ENCODE results near the gene HM13.

GRCh38 chr20:31580706-31581105 is 66.5 kb downstream of the HM13 start:
- TF ChIP-seq, protein P1, sequence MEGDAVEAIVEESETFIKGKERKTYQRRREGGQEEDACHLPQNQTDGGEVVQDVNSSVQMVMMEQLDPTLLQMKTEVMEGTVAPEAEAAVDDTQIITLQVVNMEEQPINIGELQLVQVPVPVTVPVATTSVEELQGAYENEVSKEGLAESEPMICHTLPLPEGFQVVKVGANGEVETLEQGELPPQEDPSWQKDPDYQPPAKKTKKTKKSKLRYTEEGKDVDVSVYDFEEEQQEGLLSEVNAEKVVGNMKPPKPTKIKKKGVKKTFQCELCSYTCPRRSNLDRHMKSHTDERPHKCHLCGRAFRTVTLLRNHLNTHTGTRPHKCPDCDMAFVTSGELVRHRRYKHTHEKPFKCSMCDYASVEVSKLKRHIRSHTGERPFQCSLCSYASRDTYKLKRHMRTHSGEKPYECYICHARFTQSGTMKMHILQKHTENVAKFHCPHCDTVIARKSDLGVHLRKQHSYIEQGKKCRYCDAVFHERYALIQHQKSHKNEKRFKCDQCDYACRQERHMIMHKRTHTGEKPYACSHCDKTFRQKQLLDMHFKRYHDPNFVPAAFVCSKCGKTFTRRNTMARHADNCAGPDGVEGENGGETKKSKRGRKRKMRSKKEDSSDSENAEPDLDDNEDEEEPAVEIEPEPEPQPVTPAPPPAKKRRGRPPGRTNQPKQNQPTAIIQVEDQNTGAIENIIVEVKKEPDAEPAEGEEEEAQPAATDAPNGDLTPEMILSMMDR (IDR thresholded peaks at IDR 0.05 in 2 of 3, conservative IDR thresholded peaks at IDR 0.05 in 1 of 3; ENCODE audit: borderline replicate concordance in 1 of 3, insufficient read depth in 1 of 3, low read depth in 2 of 3, low read length in 2 of 3), result no peak
- TF ChIP-seq, protein P2, sequence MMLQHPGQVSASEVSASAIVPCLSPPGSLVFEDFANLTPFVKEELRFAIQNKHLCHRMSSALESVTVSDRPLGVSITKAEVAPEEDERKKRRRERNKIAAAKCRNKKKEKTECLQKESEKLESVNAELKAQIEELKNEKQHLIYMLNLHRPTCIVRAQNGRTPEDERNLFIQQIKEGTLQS (IDR thresholded peaks at IDR 0.05), result no peak
- TF ChIP-seq POLR2A (IDR thresholded peaks at IDR 0.05; ENCODE audit: borderline replicate concordance, extremely low read depth, insufficient read depth, insufficient read length), result no peak
- no peak for TF ChIP-seq POLR2AphosphoS5 (IDR thresholded peaks at IDR 0.05; ENCODE audit: low read depth, low read length)

Data from HCT116 (cell line).